Upper lobe of left lung (tissue), 6 donors: Measurements from ENCODE around the gene CDH20. TPM values are rescaled to one million over a fixed set of nuclear protein-coding genes. Genes with fewer than 3 reads are reported as not detected.

Experiments used
- ATAC-seq, 2 donors: fragments of 200-7000 bp; cut with Tn5 transposase; one replicate each; pipeline ENCODE4 v1.9.1; 2022; ENCODE audit warnings: mild to moderate bottlenecking in 2 of 2, moderate library complexity in 2 of 2; ENCODE audit not compliant: low FRiP score in 2 of 2
- DNase-seq, 2 donors: peaks; one replicate each; pipeline ENCODE4 v3.0.0-alpha.2; 2019 to 2020
- H3K27ac ChIP-seq, 4 donors: fragments of 200-600 bp; sonication (generic); one replicate each; pipeline ENCODE4 v1.5.1; 2016 to 2019
- H3K27me3 ChIP-seq, 4 donors: fragments of 200-600 bp; sonication (generic); one replicate each; pipeline ENCODE4 v1.5.1; 2017 to 2019
- H3K36me3 ChIP-seq, 4 donors: fragments of 200-600 bp; sonication (generic); one replicate each; pipeline ENCODE4 v1.5.1; 2016 to 2019
- H3K4me1 ChIP-seq, 4 donors: fragments of 200-600 bp; sonication (generic); one replicate each; pipeline ENCODE4 v1.5.1; 2018 to 2019
- H3K4me3 ChIP-seq, 4 donors: fragments of 200-600 bp; sonication (generic); one replicate each; pipeline ENCODE4 v1.5.1; 2017 to 2019; ENCODE audit warnings: mild to moderate bottlenecking in 2 of 4, moderate library complexity in 1 of 4
- H3K9me3 ChIP-seq, 4 donors: fragments of 200-600 bp; sonication (generic); one replicate each; pipeline ENCODE4 v1.5.1; 2018 to 2019
- EP300 ChIP-seq, 4 donors: sonication (generic); formaldehyde crosslinking; IDR thresholded peaks; one replicate each; pipeline ENCODE4 v1.5.1; 2017; ENCODE audit warnings: antibody characterized with exemption in 4 of 4, control low read depth in 2 of 4
- POLR2A ChIP-seq, 4 donors: fragments of 450-650 bp; IDR thresholded peaks; one replicate each; pipeline ENCODE4 v1.5.1; 2016 to 2017; ENCODE audit warnings: antibody characterized with exemption in 4 of 4, mild to moderate bottlenecking in 2 of 4
- POLR2AphosphoS5 ChIP-seq, 2 donors: sonication (generic); formaldehyde crosslinking; IDR thresholded peaks; one replicate each; pipeline ENCODE4 v1.5.1; 2017; ENCODE audit warnings: antibody characterized with exemption in 2 of 2
- WGBS, 2 donors: methylation state at CpG; one replicate each; pipeline ENCODE4 v1.1.5; 2017 to 2018; 5-methylcytosine and 5-hydroxymethylcytosine counted together
- total RNA-seq, 6 donors: library from RNA; depleted of rRNA in 4 of 6; stranded (reverse); fragments of >200 nt in 4 of 6; gene quantifications; one replicate each; pipeline versions ENCODE4 v1.1.0 to v1.2.1, GENCODE V29; 2016 to 2021
- TF ChIP-seq, protein P1 (sequence below), 6 experiments: fragments of 450-650 bp in 4 of 6; fragments of 200-600 bp in 2 of 6; sonication (generic) in 2 of 6; IDR thresholded peaks; one replicate each; pipeline ENCODE4 v1.5.1; 2016 to 2019; ENCODE audit warnings: antibody characterized with exemption in 6 of 6
- donor health status: DM: no; HTN: no; CAD: no; lungs with moderate emphysema.
- donor health status: DM: no; HTN: yes; CAD: no; lungs with severe emphysema.

The CDH20 gene
- total RNA-seq, 6 donors from 2014 or later = 0.06 to 0.07 TPM; not detected in 4

DNA sequence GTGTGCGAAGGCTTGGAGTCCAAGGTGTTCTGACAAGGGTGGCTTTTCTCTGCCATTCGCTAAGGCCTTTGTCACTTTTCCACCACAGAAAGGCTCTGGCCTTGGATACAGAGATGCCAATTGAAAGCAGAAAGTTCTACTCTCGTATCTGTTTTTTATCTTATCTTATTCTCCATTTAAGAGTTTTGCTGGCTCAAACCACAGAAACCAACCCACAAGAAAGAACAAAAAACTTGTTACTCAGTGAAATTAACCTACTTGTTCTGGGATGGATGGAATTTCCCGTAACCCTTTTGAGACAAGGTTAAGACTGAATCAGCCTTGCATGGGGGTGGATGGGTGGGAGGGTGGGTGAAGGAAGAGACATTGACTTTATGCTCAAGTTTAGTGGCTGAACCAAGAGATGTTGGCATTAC, 221.7 kb downstream of the CDH20 start:
- Histone ChIP-seq H3K9me3 (no peaks in the 10 kb centered on the region), H3K36me3 (no peaks in the 10 kb centered on the region), H3K4me3 (no peak overlapping the region), H3K27ac (no peak overlapping the region), H3K4me1 (no peaks in the 10 kb centered on the region), H3K27me3 (no peaks in the 10 kb centered on the region)
- no peak for ATAC-seq
- WGBS, 2 donors = 74 to 89% methylated on average over 4 of the region's 4 CpGs
- no peak for DNase-seq
- TF ChIP-seq POLR2A (IDR thresholded peaks at IDR 0.05) = no peak
- no peak for TF ChIP-seq EP300 (IDR thresholded peaks at IDR 0.05)
- TF ChIP-seq, protein P1, sequence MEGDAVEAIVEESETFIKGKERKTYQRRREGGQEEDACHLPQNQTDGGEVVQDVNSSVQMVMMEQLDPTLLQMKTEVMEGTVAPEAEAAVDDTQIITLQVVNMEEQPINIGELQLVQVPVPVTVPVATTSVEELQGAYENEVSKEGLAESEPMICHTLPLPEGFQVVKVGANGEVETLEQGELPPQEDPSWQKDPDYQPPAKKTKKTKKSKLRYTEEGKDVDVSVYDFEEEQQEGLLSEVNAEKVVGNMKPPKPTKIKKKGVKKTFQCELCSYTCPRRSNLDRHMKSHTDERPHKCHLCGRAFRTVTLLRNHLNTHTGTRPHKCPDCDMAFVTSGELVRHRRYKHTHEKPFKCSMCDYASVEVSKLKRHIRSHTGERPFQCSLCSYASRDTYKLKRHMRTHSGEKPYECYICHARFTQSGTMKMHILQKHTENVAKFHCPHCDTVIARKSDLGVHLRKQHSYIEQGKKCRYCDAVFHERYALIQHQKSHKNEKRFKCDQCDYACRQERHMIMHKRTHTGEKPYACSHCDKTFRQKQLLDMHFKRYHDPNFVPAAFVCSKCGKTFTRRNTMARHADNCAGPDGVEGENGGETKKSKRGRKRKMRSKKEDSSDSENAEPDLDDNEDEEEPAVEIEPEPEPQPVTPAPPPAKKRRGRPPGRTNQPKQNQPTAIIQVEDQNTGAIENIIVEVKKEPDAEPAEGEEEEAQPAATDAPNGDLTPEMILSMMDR (IDR thresholded peaks at IDR 0.05) = no peak

DNA sequence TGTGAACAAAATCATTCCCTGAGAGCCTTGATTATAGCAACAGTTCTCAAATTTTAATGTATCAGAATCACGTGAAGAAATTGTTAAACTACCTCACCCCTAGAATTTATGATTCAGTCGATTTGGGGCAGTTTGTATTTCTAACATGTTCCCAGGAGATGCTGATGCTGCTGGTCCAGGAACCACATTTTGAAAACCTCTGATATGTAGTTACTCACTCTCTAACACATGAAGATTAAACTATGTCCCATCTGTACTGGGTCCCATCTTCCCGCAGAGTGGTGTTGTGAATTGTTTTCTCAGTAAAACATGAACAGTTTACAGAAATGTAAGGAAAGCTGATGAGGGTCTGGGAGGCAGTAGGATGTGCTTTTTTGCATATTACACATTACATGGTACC, 223.1 kb downstream of the CDH20 start:
- H3K27me3 ChIP-seq = no peaks in the 10 kb centered on the region
- no peak for DNase-seq
- H3K4me3 ChIP-seq = no peak overlapping the region
- no peaks in the 10 kb centered on the region for H3K36me3 ChIP-seq
- no peak overlapping the region for H3K27ac ChIP-seq
- H3K9me3 ChIP-seq = no peaks in the 10 kb centered on the region
- H3K4me1 ChIP-seq = no peaks in the 10 kb centered on the region
- WGBS, 2 donors = 90 to 91% methylated on average over 3 of the region's 3 CpGs
- ATAC-seq = no peak
- TF ChIP-seq POLR2AphosphoS5 (IDR thresholded peaks at IDR 0.05) = no peak
- TF ChIP-seq, protein P1 (IDR thresholded peaks at IDR 0.05) = no peak
- no peak for TF ChIP-seq POLR2A (IDR thresholded peaks at IDR 0.05)
- TF ChIP-seq EP300 (IDR thresholded peaks at IDR 0.05) = no peak

DNA sequence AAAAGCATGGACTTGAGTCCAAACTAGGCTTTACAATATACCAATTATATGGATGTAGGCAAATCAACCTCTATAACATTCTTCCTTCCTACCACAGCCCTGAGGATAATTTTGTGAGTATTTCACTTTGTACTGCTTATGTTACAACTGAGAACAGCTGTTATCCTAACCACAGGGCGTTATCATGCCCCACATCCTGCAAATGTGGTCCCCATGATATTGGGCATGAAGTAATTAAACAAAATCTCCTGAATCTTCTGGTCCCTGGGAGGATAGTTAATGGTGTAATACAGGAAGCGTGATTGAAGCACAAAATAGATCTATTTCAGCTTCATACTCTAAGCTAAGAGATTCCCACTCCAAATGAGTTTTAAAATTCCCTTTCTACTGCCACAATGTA, 223.6 kb downstream of the CDH20 start:
- no peaks in the 10 kb centered on the region for H3K27me3 ChIP-seq
- no peak overlapping the region for H3K27ac ChIP-seq
- DNase-seq = no peak
- H3K9me3 ChIP-seq = no peaks in the 10 kb centered on the region
- WGBS, 2 donors = 46 to 61% methylated on average over 2 of the region's 2 CpGs
- TF ChIP-seq POLR2A (IDR thresholded peaks at IDR 0.05) = no peak
- no peak for TF ChIP-seq EP300 (IDR thresholded peaks at IDR 0.05)
- TF ChIP-seq, protein P1 (IDR thresholded peaks at IDR 0.05) = no peak
- no peak for TF ChIP-seq POLR2AphosphoS5 (IDR thresholded peaks at IDR 0.05)
- no peak for ATAC-seq
- no peak overlapping the region for H3K4me3 ChIP-seq
- H3K4me1 ChIP-seq = no peaks in the 10 kb centered on the region
- no peaks in the 10 kb centered on the region for H3K36me3 ChIP-seq

DNA sequence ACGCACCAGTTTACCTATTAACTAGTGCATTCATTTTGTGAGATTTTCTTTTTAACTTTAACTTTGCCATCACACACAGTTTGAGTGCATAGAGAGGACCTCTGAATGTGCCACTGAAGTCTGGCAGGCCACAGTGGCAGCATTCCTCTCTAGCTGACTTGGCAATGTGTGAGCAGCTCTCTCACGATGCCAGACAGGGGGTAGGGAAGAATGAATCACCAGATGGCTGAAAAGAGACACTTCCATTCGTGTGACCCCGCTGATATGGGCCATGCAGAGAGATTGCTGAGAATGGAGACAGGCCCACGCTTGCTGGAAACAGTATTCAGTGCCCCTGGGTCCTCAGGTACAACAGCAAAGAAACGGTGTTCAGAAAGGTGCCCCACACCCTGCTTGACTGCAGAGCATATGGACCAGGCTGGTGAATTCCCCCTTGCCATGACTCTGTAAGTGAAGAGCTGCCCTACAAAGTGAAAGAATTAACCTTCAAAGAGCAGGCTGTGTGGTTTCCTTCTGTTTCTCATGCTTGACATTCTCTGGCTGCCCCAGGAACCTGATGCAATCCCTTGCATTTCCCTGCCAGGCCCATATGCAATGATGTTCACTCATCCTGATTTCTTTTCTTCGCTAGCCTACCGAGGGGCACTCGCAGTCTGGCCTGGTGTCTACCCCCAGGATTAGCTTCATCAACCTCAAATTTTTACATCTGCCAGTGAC, 236.1 kb downstream of the CDH20 start:
- no peaks in the 10 kb centered on the region for H3K4me1 ChIP-seq
- H3K27me3 ChIP-seq = no peaks in the 10 kb centered on the region
- no peak overlapping the region for H3K4me3 ChIP-seq
- ATAC-seq (peak in 1 of 2 donors; percentile 53), DNase-seq (no peak)
- H3K27ac ChIP-seq = no peak overlapping the region
- H3K9me3 ChIP-seq = no peaks in the 10 kb centered on the region
- no peaks in the 10 kb centered on the region for H3K36me3 ChIP-seq
- 74 to 82% methylated on average over 9 of the region's 9 CpGs for WGBS, 2 donors
- TF ChIP-seq POLR2AphosphoS5 (IDR thresholded peaks at IDR 0.05) (no peak), EP300 (IDR thresholded peaks at IDR 0.05) (no peak), POLR2A (IDR thresholded peaks at IDR 0.05) (no peak)
- TF ChIP-seq, protein P1 (IDR thresholded peaks at IDR 0.05) = no peak

DNA sequence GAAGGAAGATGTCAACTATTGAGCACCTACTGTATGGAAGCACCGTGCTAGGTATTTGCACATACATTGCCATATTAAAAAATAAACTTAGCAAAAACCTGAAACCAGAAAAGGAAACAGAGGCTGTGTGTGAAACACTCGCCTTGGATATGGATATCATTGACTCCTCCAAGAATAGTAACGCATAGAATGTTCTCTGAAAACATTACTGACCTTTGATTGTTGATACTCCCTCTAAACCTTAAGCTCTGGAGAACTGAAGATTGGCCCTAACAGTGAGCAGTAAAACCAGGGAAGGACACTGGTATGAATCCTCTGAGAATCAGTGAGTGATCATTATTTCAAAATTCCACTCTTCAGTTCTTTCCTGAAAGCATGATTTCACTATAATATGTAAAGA, 236.8 kb downstream of the CDH20 start:
- Histone ChIP-seq H3K4me1 (no peaks in the 10 kb centered on the region), H3K27ac (no peak overlapping the region), H3K9me3 (no peaks in the 10 kb centered on the region), H3K36me3 (no peaks in the 10 kb centered on the region), H3K4me3 (no peak overlapping the region), H3K27me3 (no peaks in the 10 kb centered on the region)
- ATAC-seq (no peak), DNase-seq (no peak)
- TF ChIP-seq POLR2A (IDR thresholded peaks at IDR 0.05) (no peak), POLR2AphosphoS5 (IDR thresholded peaks at IDR 0.05) (no peak), EP300 (IDR thresholded peaks at IDR 0.05) (no peak)
- TF ChIP-seq, protein P1 (IDR thresholded peaks at IDR 0.05) = no peak
- WGBS, 2 donors = 70 to 78% methylated on average over 3 of the region's 3 CpGs
